AG08396 (cell line): ENCODE data around the gene PDC.
"Not testable (repeated sequence)": the region's sequence is repeated elsewhere in the genome, so short reads cannot be mapped to it uniquely, and the experiment has no call there.

Experiments used
- DNase-seq: peaks from one replicate; pipeline ENCODE4 v3.0.0; 2012; ENCODE audit warnings: low spot score, mixed read lengths

Gene PDC

GRCh38 chr1:186401446-186401845 lies 59.5 kb downstream of the PDC start:
- DNase-seq, result not testable (repeated sequence)
